ENCODE data around the gene CTSG. TPM values are rescaled to one million over a fixed set of nuclear protein-coding genes. Genes with fewer than 3 reads are reported as not detected.
"Not testable (repeated sequence)": the region's sequence is repeated elsewhere in the genome, so short reads cannot be mapped to it uniquely, and the experiment has no call there.

The CTSG gene
- total RNA-seq, 2 donors from 2014 or later: 3.9 TPM; not detected in 1

- no peaks in the 10 kb centered on the region for H3K36me3 ChIP-seq
- no peaks in the 10 kb centered on the region for H3K4me1 ChIP-seq (replicated peaks)
- TF ChIP-seq POLR2A (IDR thresholded peaks at IDR 0.05) (no peak), CTCF (IDR thresholded peaks at IDR 0.05) (no peak), POLR2AphosphoS5 (IDR thresholded peaks at IDR 0.05) (no peak)
- H3K27ac ChIP-seq: no peak overlapping the region
- no peak overlapping the region for H3K4me3 ChIP-seq
- H3K9me3 ChIP-seq: no peaks in the 10 kb centered on the region
- no peaks in the 10 kb centered on the region for H3K27me3 ChIP-seq (replicated peaks; ENCODE audit: insufficient read depth)
- 75% methylated on average over 27 of the region's 27 CpGs for WGBS
- intact Hi-C loops (cut with DNase I): no loop called here
- DNase-seq (ENCODE audit: low spot score): no peak
These were observed 1.8 kb downstream of the CTSG start for GRCh38 chr14:24574206-24574774.

GRCh38 chr14:24566318-24566717, 9.7 kb downstream of the CTSG start:
- WGBS: 64% methylated on average over 2 of the region's 2 CpGs
- no peak for DNase-seq (ENCODE audit: low spot score)
- intact Hi-C loops (cut with DNase I): no loop called here

GRCh38 chr14:24565766-24566165, 10.3 kb downstream of the CTSG start:
- intact Hi-C loops (cut with DNase I): no loop called here
- H3K9me3 ChIP-seq: no peaks in the 10 kb centered on the region
- WGBS: 82% methylated on average over 2 of the region's 2 CpGs
- H3K36me3 ChIP-seq: no peaks in the 10 kb centered on the region
- no peaks in the 10 kb centered on the region for H3K27me3 ChIP-seq (replicated peaks; ENCODE audit: insufficient read depth)
- TF ChIP-seq POLR2A (IDR thresholded peaks at IDR 0.05) (no peak), POLR2AphosphoS5 (IDR thresholded peaks at IDR 0.05) (no peak), CTCF (IDR thresholded peaks at IDR 0.05) (no peak)
- H3K4me3 ChIP-seq: no peak overlapping the region
- H3K4me1 ChIP-seq (replicated peaks): no peaks in the 10 kb centered on the region
- no peak for DNase-seq (ENCODE audit: low spot score)
- H3K27ac ChIP-seq: no peak overlapping the region

More at GRCh38 chr14:24566318-24566717, 9.7 kb downstream of the CTSG start:
- Histone ChIP-seq H3K9me3 (no peaks in the 10 kb centered on the region), H3K36me3 (no peaks in the 10 kb centered on the region), H3K4me3 (no peak overlapping the region), H3K27me3 (replicated peaks; ENCODE audit: insufficient read depth) (no peaks in the 10 kb centered on the region), H3K27ac (no peak overlapping the region), H3K4me1 (replicated peaks) (no peaks in the 10 kb centered on the region)
- TF ChIP-seq CTCF (IDR thresholded peaks at IDR 0.05) (no peak), POLR2A (IDR thresholded peaks at IDR 0.05) (no peak), POLR2AphosphoS5 (IDR thresholded peaks at IDR 0.05) (no peak)

GRCh38 chr14:24563505-24563904, 12.5 kb downstream of the CTSG start:
- no peak for DNase-seq (ENCODE audit: low spot score)
- Histone ChIP-seq H3K27ac (no peak overlapping the region), H3K4me1 (replicated peaks) (no peaks in the 10 kb centered on the region), H3K4me3 (no peak overlapping the region), H3K36me3 (no peaks in the 10 kb centered on the region), H3K9me3 (no peaks in the 10 kb centered on the region), H3K27me3 (replicated peaks; ENCODE audit: insufficient read depth) (no peaks in the 10 kb centered on the region)
- no peak for TF ChIP-seq POLR2AphosphoS5 (IDR thresholded peaks at IDR 0.05)
- TF ChIP-seq CTCF (IDR thresholded peaks at IDR 0.05): no peak
- 91% methylated on average over 3 of the region's 3 CpGs for WGBS
- intact Hi-C loops (cut with DNase I): no loop called here

GRCh38 chr14:24556756-24557155, 19.3 kb downstream of the CTSG start:
- no peak overlapping the region for H3K4me3 ChIP-seq
- no peaks in the 10 kb centered on the region for H3K36me3 ChIP-seq
- DNase-seq (ENCODE audit: low spot score): no peak
- no peaks in the 10 kb centered on the region for H3K27me3 ChIP-seq (replicated peaks; ENCODE audit: insufficient read depth)
- no peak overlapping the region for H3K27ac ChIP-seq
- intact Hi-C loops (cut with DNase I): no loop called here
- H3K4me1 ChIP-seq (replicated peaks): no peaks in the 10 kb centered on the region
- H3K9me3 ChIP-seq: no peaks in the 10 kb centered on the region
- WGBS: 49% methylated on average over 4 of the region's 4 CpGs
- TF ChIP-seq POLR2AphosphoS5 (IDR thresholded peaks at IDR 0.05) (no peak), CTCF (IDR thresholded peaks at IDR 0.05) (no peak), POLR2A (IDR thresholded peaks at IDR 0.05) (no peak)

GRCh38 chr14:24549064-24549463, 27.0 kb downstream of the CTSG start:
- H3K4me1 ChIP-seq (replicated peaks); H3K27me3 ChIP-seq (replicated peaks; ENCODE audit: insufficient read depth); H3K9me3 ChIP-seq; intact Hi-C loops (cut with DNase I); DNase-seq (ENCODE audit: low spot score); H3K36me3 ChIP-seq; H3K27ac ChIP-seq; H3K4me3 ChIP-seq: not testable (repeated sequence)
- 40% methylated on average over 1 of the region's 1 CpG for WGBS

All from prostate gland (tissue), 2 donors.